Panc1 (cell line): ENCODE data around the gene SRMS. TPM values are rescaled to one million over a fixed set of nuclear protein-coding genes. Genes with fewer than 3 reads are reported as not detected.

ENCODE experiments used
- ATAC-seq: fragments of 200-7000 bp; cut with Tn5 transposase; 2 replicates; pipeline ENCODE4 v1.9.1; 2020; ENCODE audit warnings: mild to moderate bottlenecking, moderate library complexity
- BruUV-seq: library from RNA; stranded (reverse); fragments of 400-500 nt; replicated peaks from 2 replicates; lab custom pipeline; 2021; lab: Mats Ljungman, UMichigan
- CTCF ChIA-PET: fragments of 300-600 bp; sonication (Branson Sonifier 250); formaldehyde crosslinking; loops from one replicate; lab custom pipeline; 2022; ENCODE audit warnings: antibody characterized with exemption; lab: Charles Lee
- POLR2A ChIA-PET: fragments of 300-600 bp; sonication (Branson Sonifier 250); formaldehyde crosslinking; loops from one replicate; lab custom pipeline; 2022; ENCODE audit warnings: antibody characterized with exemption; lab: Charles Lee
- DNase-seq: peaks from one replicate; pipeline ENCODE4 v3.0.0-alpha.2; 2010; ENCODE audit warnings: low read depth, low spot score
- H3K27ac ChIP-seq: 2 replicates; pipeline ENCODE4 v1.5.1; 2011; ENCODE audit warnings: mild to moderate bottlenecking, low read length, inconsistent platforms
- H3K27me3 ChIP-seq: fragments of 200-500 bp; sonication (Bioruptor generic); 2 replicates; pipeline ENCODE4 v1.6.0; 2014; ENCODE audit warnings: low read length, inconsistent platforms; ENCODE audit not compliant: control insufficient read depth, insufficient read depth
- H3K36me3 ChIP-seq: fragments of 200-500 bp; sonication (Bioruptor generic); 2 replicates; pipeline ENCODE4 v1.5.1; 2014; ENCODE audit warnings: inconsistent platforms, mild to moderate bottlenecking, low read length, moderate library complexity; ENCODE audit not compliant: control insufficient read depth, insufficient read depth
- H3K4me1 ChIP-seq: 2 replicates; pipeline ENCODE4 v1.5.1; 2011; ENCODE audit warnings: inconsistent platforms, mild to moderate bottlenecking, low read length, moderate library complexity; ENCODE audit not compliant: control insufficient read depth, insufficient read depth
- H3K4me3 ChIP-seq, 2 experiments: 2 replicates each; pipeline ENCODE4 v1.5.1; 2011 to 2012; ENCODE audit warnings: low read depth in 2 of 2, low read length in 2 of 2, mild to moderate bottlenecking in 2 of 2, inconsistent platforms in 1 of 2, moderate library complexity in 1 of 2
- H3K9me3 ChIP-seq: fragments of 200-500 bp; sonication (Bioruptor generic); 2 replicates; pipeline ENCODE4 v1.5.1; 2014; ENCODE audit warnings: low read depth, mild to moderate bottlenecking, inconsistent platforms, low read length, moderate library complexity; ENCODE audit not compliant: control insufficient read depth, insufficient read depth
- POLR2AphosphoS5 ChIP-seq: IDR thresholded peaks from 2 replicates; pipeline ENCODE4 v1.6.1; 2012; ENCODE audit warnings: mild to moderate bottlenecking, low read depth, low read length, moderate library complexity
- SIN3A ChIP-seq: IDR thresholded peaks from 2 replicates; pipeline ENCODE4 v1.6.1; 2012; ENCODE audit warnings: low read depth, mild to moderate bottlenecking, low read length, moderate library complexity, borderline replicate concordance; ENCODE audit not compliant: insufficient read depth
- TCF7L2 ChIP-seq: IDR thresholded peaks from 2 replicates; pipeline ENCODE4 v1.6.1; 2011; ENCODE audit warnings: mild to moderate bottlenecking, low read depth, low read length, inconsistent platforms
- in situ Hi-C: cut with HindIII; loops from 2 replicates; pipeline ENCODE4 v1.10.0; 2016; ENCODE audit warnings: low sequenced_read_pairs, low pct_unique_long_range_greater_than_20kb
- intact Hi-C: fragments of 100-400 bp; cut with micrococcal nuclease; formaldehyde crosslinking; loops from one replicate; pipeline ENCODE4 v1.10.0; 2022; ENCODE audit not compliant: unreplicated experiment
- total RNA-seq: library from RNA; stranded (reverse); gene quantifications from one replicate; pipeline ENCODE4 v1.2.1, GENCODE V29; 2021; ENCODE audit not compliant: unreplicated experiment
- TF ChIP-seq, protein P1 (sequence below): fragments of 450-650 bp; IDR thresholded peaks from 2 replicates; pipeline ENCODE4 v1.5.1; 2017; ENCODE audit warnings: mild to moderate bottlenecking
- TF ChIP-seq, protein P2 (sequence below), 2 experiments: IDR thresholded peaks; 2 replicates each; pipeline ENCODE4 v1.6.1; 2011 to 2012; ENCODE audit warnings: low read depth in 2 of 2, control low read depth in 1 of 2, low read length in 1 of 2, mild to moderate bottlenecking in 1 of 2, moderate library complexity in 1 of 2; ENCODE audit not compliant: insufficient read depth in 1 of 2

SRMS gene
- total RNA-seq, 1 experiment from 2014 or later: not detected

- in situ Hi-C loops: no loop called here
- peaks cover 3% of the 10 kb centered on the region; the same call in 1 of the 2 replicates for H3K36me3 ChIP-seq
- no peaks in the 10 kb centered on the region for H3K9me3 ChIP-seq
- CTCF ChIA-PET: no interaction called here
- no peak overlapping the region for H3K4me3 ChIP-seq
- no peaks in the 10 kb centered on the region for H3K27me3 ChIP-seq
- BruUV-seq: no TSS peak
- intact Hi-C loops: no loop called here
- H3K4me1 ChIP-seq: peaks cover 14% of the 10 kb centered on the region
- no peak overlapping the region for H3K27ac ChIP-seq
- DNase-seq (no peak), ATAC-seq (no peak)
- TF ChIP-seq SIN3A: no peak
- TF ChIP-seq, protein P1, sequence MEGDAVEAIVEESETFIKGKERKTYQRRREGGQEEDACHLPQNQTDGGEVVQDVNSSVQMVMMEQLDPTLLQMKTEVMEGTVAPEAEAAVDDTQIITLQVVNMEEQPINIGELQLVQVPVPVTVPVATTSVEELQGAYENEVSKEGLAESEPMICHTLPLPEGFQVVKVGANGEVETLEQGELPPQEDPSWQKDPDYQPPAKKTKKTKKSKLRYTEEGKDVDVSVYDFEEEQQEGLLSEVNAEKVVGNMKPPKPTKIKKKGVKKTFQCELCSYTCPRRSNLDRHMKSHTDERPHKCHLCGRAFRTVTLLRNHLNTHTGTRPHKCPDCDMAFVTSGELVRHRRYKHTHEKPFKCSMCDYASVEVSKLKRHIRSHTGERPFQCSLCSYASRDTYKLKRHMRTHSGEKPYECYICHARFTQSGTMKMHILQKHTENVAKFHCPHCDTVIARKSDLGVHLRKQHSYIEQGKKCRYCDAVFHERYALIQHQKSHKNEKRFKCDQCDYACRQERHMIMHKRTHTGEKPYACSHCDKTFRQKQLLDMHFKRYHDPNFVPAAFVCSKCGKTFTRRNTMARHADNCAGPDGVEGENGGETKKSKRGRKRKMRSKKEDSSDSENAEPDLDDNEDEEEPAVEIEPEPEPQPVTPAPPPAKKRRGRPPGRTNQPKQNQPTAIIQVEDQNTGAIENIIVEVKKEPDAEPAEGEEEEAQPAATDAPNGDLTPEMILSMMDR: no peak
- POLR2A ChIA-PET: interaction anchor here (0.6 kb wide), 2 partner anchors 13 to 28 kb away, joined by 3 to 9 read pairs; no protein-coding TSS in a partner anchor
Measured at GRCh38 chr20:63576311-63576710, 28.8 kb upstream of the SRMS start.

- CTCF ChIA-PET: interaction anchor here (0.6 kb wide), 1 partner anchor 26 kb away, joined by 6 read pairs; no protein-coding TSS in a partner anchor
- POLR2A ChIA-PET: no interaction called here
- Histone ChIP-seq H3K27ac (peak overlapping the region; percentile 79), H3K9me3 (no peaks in the 10 kb centered on the region), H3K36me3 (peaks cover 3% of the 10 kb centered on the region; the same call in 1 of the 2 replicates), H3K27me3 (no peaks in the 10 kb centered on the region), H3K4me1 (peaks cover 14% of the 10 kb centered on the region), H3K4me3 (peak overlapping the region in 1 of 2 experiments; percentile 57; a peak in 3 of 4 replicates)
- DNase-seq (no peak), ATAC-seq (no peak)
- in situ Hi-C loops (no loop called here), intact Hi-C loops (no loop called here)
- BruUV-seq: no TSS peak
- TF ChIP-seq, protein P2, sequence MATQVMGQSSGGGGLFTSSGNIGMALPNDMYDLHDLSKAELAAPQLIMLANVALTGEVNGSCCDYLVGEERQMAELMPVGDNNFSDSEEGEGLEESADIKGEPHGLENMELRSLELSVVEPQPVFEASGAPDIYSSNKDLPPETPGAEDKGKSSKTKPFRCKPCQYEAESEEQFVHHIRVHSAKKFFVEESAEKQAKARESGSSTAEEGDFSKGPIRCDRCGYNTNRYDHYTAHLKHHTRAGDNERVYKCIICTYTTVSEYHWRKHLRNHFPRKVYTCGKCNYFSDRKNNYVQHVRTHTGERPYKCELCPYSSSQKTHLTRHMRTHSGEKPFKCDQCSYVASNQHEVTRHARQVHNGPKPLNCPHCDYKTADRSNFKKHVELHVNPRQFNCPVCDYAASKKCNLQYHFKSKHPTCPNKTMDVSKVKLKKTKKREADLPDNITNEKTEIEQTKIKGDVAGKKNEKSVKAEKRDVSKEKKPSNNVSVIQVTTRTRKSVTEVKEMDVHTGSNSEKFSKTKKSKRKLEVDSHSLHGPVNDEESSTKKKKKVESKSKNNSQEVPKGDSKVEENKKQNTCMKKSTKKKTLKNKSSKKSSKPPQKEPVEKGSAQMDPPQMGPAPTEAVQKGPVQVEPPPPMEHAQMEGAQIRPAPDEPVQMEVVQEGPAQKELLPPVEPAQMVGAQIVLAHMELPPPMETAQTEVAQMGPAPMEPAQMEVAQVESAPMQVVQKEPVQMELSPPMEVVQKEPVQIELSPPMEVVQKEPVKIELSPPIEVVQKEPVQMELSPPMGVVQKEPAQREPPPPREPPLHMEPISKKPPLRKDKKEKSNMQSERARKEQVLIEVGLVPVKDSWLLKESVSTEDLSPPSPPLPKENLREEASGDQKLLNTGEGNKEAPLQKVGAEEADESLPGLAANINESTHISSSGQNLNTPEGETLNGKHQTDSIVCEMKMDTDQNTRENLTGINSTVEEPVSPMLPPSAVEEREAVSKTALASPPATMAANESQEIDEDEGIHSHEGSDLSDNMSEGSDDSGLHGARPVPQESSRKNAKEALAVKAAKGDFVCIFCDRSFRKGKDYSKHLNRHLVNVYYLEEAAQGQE (IDR thresholded peaks at IDR 0.05; ENCODE audit: insufficient read depth in 1 of 2, low read depth in 2 of 2, low read length in 1 of 2): no peak
- TF ChIP-seq TCF7L2 (no peak), POLR2AphosphoS5 (no peak), SIN3A (no peak)
- TF ChIP-seq, protein P1: no peak
Measured at GRCh38 chr20:63574829-63575743, 27.5 kb upstream of the SRMS start.
